ENCODE results near the gene INSR. TPM values are rescaled to one million over a fixed set of nuclear protein-coding genes. Genes with fewer than 3 reads are reported as not detected.
"Not testable (repeated sequence)": the region's sequence is repeated elsewhere in the genome, so short reads cannot be mapped to it uniquely, and the experiment has no call there.

The INSR gene
- total RNA-seq: 3.8 and 19.8 TPM in 2 replicates

DNA sequence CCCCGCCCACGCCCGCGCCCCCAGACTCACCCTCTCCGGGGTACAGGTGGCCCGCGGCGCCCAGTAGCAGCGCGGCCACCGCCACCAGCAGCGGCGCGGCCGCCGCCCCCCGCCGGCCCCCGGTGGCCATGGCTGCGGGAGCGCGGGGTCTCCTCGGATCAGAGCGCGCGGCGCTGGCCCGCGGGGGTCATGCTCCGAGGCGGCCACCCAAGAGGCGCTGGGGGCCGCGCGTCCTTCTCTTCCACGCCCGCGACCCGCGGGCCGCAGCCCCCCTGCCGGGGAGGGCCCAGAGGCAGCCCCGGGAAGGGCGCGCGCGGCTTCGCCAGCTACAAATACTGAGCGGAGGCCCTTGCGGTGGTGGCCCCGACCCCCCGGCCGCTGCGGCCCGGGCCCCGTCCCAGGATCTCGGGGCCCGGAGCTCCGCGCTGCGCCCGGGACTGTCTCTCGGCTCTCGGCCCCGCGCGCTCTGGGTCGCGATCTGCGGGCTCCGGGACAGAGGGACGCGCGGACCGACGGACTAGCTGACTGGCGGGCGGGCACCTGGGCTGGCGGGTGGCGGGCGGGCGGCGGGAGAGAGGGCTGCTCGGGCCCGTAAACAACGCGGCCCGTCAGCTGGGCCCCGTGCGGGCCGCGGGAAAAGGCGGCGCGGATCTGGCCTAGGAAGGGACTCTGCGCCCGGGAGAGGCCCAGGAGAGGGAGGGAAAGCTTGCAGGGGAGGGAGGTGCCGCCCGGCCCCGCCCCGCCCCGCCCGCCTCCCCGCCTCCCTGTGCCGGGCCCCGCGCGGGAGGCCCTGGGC is at the start of gene INSR:
INSR (minus strand) TSS at position 653 of the 796 bp plus-strand sequence; CDS start at position 130, 523 bp downstream.
- DNase-seq (ENCODE audit: low read depth): peak; percentile 57

DNA sequence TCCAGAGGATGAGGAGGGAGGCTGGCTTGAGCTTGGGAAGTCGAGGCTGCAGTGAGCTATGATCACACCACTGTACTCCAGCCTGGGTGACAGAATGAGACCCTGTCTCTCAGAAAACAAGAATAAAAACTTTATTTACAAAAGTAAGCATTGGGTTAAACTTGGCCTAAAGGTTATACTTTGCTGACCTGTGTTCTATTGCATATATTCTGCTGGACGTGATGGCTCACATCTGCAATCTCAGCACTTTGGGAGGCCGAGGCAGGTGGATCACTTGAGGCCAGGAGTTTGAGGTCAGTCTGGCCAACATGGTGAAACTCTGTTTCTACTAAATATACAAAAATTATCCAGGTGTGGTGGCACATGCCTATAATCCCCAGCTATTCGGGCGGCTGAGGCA is 47.9 kb upstream of the INSR start:
- DNase-seq (ENCODE audit: low read depth): no peak

DNA sequence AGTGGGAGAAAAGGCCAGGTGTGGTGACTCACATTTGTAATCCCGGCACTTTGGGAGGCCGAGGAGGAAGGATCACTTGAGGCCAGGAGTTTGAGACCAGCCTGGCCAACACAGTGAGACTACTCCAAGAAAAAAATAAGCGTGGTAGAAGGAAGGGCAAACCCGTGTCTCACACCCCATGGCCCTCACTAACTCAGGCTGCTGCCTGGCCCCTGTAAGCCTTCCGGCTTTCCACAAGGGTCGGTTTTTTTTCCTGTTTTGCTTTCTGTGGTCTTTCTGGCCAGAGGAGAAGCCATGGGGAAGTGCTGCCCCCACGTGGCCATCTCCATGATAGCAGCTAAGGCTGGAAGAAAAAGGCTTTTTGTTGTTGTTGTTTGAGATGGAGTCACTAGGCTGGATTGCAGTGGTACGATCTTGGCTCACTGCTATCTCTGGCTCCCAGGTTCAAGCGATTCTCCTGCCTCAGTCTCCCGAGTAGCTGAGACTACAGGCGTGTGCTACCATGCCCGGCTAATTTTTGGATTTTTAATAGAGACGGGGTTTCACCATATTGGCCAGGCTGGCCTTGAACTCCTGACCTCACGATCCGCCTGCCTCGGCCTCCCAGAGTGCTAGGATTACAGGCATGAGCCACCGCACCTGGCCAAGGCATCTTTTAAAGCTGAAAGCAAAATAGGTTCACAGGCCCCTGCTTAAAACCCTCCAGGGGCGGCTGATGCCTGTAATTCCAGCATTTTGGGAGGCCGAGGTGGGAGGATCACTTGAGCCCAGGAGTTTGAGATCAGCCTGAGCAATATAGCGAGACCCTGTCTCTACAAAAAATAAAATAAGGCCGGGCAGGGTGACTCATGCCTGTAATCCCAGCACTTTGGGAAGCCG is 47.0 kb upstream of the INSR start:
- DNase-seq (ENCODE audit: low read depth): peak; percentile 52

DNA sequence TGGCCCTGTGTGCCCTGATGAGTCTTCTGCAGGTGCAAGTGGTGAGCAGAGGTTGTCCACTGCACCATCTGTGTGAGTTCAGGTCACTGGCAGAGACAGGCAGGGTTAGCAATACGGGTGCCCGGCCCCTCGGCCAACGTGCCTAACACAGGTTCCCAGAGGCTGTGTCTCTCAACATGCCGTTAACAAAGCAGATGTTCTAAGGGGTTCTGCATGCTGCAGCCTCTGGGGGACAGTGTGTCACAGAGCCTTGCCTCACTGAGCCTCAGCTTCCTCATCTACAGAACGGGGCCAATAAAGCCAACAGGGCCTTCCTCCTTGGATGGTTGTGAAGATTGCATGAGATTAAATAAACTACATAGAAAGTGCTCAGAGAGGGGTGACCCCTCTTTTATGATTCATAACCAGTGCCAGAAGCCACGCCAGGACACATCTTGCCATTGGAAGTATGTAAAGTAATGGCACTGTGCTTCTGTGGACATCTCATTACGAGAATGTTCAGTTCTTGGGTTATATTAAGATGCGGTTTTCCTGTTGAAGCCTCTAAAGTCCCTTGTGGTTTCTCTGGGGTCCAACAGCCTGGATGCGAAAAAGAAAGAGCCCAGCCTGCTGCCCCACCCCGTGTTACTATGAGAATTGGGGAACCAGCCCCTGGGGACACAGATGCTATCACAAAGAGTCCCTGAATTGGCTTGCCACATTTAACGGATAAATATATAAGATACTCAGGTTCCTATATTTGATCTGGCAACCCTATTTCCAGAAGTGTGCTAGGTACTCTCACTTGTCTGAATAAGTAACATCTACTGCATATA is 43.4 kb upstream of the INSR start:
- no peak for DNase-seq (ENCODE audit: low read depth)

DNA sequence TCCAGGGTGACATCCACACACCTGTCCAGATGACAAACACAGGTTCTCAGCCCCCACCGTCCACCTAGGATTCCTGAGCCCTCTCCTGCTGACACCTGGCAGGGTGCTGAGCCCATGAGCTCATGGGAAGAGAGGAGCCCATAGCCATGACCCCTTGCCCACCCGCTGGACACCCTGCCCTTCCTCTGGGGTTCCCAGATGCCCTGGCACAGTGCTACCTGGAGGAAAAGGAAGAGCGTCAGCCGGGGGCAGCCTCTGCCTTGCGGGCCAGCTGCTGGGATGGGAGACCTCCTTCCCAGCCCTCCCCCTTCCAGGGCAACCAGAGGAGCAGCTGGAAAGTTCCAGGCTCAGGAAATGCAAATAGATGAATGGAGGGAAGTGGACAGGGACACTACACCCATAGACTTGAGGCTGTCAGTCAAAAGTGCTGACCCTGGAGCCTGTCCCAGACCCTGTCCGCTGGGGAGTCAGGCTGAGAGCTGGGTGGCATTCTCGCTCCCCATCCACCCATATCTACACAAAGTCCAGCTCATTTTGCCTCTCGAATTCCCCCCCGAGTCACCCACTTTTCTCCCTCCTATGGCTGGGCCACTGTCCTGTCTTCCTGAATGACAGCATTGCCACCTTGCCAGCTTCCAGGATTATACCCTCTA is 42.2 kb upstream of the INSR start:
- no peak for DNase-seq (ENCODE audit: low read depth)

DNA sequence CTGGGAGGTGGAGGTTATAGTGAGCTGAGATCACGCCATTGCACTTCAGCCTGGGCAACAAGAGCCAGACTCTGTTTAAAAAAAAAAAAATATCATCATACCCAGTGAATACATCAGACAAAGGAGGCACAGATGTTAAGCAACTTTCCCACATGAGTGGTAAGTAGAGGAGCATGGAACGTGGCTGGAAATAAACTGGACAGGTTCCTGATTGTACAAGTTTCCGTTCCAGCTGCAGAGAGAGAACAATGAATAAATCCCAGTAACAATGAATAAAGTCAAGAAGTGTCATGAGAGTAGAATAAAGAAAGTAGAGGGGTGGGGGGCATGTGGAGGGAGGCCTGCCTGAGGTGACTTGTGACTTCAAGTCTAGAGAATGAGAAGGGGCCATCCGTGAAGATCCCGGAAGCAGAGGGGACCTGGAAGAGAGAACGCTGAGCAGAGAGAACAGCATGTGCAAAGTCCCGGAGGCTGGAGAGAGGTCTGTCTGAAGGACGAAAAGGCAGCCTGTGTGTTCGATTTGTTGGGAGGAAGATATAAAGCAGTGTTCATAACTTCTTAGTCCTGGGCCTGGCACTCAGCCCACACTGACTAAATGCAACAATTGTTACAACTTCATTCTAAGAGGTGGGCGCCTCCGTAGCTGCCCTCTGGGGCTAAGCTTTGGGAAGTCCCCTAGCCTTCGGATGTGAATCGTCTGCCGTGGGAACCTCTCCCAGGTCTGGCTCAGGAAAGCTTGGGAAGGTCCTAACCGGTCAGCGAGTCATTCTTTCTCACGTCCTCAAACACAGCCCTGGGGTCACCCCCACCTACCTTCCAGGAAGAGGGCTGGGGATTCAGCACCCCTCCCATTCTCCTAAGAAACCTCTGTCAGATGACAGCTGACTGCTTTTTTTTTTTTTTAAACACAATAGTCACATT is 39.2 kb upstream of the INSR start:
- DNase-seq (ENCODE audit: low read depth): peak; percentile 45

DNA sequence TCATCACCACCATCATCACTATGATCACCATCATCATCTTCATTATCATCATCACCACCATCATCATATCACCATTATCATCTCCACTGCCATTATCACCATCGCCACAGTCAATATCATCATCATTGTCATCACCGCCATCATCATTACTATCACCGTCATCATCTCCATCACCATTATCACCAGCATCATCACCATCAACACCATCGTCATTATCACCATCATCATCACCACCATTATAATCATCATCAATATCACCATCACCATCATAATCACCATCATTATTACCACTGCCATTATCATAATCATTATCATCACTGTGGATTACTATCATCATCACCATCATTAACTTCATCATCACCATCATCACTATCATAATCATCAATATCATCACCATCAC is 37.2 kb upstream of the INSR start:
- DNase-seq (ENCODE audit: low read depth): no peak

DNA sequence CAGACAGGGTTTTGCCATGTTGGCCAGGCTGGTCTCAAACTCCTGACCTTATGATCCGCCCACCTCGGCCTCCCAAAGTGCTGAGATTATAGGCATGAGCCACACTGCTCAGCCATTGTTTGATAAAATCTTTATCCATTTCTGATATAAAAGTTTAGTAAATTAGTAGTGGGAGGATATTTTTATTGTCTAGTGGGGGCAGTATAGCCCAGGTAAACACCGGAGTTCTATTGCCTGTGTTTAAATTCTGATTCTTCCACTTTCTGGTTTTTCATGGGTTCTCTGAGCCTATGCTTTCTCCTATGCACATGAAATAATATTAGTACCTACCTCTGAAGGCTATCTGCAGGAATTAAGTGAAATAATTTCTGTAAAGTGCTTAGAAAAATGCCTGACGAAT is 34.4 kb upstream of the INSR start:
- no peak for DNase-seq (ENCODE audit: low read depth)

DNA sequence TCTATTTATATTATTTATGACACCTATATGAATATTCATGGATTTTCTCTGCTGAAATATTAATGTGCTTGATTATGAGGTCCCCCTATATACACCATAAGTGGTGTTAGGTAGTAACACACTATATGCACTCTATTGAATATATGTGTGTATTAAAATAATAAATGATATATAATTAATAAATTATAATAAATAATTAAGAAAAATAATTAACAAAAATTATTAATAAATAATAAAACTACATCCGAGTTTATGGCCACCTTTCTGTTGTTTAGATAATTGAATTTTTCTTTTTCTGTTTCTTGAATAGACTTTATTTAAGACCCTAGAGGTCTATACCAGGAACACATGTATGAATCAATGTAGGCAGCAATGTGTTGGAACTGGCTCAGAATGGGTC is 33.6 kb upstream of the INSR start:
- no peak for DNase-seq (ENCODE audit: low read depth)

DNA sequence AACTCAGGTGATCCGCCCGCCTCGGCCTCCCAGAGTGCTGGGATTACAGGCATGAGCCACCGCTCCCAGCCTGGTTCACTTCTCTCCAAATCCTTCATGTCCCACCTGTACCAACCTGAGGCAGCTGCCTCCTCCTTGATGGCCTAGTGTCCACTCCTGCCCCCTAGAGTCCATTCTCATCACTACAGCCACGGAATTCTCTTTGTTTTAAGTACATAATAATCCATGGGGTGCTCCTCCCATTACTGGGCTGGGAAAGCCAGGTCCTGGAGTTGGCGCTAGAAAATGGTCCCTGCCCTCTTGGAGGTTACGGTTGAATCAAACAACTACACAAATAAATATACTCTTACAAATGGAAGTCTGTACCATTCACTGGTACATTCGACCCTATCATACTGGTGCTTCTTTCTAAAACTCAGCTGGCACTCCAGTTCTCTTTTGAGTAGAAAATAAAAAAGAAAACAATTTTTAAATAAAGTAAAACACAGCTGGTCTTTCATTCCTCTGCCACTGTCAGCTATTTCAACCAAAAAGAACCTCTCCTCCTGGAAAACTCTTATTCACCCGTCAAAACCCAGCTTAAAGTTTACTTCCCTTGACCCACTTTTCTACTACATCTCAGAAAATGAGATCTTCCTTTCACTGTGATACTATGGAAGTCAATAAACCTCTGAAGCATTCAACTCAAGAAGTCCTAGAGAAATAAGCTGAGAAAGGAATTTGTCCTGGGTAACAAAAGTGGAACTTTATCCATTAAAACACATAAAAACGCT is 32.1 kb upstream of the INSR start:
- no peak for DNase-seq (ENCODE audit: low read depth)

DNA sequence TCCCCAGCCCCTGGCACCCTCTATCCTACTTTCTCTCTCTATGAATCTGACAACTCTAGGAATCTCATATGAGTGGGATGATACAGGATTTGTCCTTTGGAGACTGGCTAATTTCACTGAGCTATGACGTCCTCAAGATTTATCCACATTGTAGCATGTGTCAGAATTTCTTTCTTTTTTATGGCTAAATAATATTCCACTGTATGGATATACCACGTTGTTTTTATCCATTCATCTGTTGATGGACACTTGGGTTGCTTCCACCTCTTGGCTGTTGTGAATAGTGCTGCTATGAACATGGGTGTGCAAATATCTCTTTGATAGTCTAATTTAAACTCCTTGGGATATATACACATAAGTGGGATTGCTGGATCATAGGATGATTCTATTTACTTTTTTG is 24.0 kb upstream of the INSR start:
- no peak for DNase-seq (ENCODE audit: low read depth)

DNA sequence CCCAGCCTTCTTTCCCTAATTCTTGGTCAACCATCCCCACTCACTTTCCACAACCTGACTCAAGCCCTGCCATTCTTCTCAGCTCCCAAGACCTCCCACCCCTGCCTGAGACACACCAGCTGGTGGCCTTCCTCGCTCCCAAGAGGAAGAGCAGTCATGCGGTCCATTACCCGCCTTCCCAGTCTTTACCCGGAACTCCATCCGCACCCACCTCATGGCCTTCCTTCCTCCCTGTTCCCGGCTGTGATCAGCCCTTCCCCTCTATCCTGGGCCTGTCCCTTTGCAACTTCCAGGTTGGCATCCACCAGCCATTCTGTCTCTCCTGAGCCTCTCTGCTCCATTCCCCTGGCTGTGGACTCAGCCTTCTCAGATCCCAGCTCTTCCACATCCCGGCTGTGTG is 18.6 kb upstream of the INSR start:
- no peak for DNase-seq (ENCODE audit: low read depth)

DNA sequence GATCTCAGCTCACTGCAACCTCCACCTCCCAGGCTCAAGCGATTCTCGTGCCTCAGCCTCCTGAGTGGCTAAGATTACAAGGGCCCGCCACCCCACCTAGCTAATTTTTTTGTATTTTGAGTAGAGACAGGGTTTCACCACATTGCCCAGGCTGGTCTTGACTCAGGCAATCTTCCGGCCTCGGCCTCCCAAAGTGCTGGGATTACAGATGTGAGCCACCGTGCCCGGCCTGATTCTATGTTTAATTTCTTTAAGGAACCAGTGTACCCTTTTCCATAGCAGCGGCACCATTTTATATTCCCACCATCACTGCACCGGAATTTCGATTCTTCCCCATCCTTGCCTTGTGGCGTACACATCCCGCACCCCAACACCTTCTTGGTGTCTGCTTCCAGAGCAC is 17.7 kb upstream of the INSR start:
- DNase-seq (ENCODE audit: low read depth): no peak

DNA sequence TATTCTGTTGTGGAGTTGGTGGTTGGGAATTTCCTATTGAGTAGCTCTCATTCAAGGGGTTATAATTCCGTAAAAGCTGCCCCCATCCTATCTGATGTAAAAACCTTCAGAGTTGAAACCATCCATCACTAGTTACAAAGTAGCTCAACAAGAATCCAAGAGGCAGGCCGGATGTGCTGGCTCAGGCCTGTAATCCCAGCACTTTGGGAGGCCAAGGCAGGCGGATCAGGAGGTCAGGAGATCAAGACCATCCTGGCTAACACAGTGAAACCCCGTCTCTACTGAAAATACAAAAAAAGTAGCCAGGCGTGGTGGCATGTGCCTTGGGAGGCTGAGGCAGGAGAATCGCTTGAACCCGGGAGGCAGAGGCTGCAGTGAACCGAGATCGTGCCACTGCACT is 14.1 kb upstream of the INSR start:
- not testable (repeated sequence) for DNase-seq (ENCODE audit: low read depth)

DNA sequence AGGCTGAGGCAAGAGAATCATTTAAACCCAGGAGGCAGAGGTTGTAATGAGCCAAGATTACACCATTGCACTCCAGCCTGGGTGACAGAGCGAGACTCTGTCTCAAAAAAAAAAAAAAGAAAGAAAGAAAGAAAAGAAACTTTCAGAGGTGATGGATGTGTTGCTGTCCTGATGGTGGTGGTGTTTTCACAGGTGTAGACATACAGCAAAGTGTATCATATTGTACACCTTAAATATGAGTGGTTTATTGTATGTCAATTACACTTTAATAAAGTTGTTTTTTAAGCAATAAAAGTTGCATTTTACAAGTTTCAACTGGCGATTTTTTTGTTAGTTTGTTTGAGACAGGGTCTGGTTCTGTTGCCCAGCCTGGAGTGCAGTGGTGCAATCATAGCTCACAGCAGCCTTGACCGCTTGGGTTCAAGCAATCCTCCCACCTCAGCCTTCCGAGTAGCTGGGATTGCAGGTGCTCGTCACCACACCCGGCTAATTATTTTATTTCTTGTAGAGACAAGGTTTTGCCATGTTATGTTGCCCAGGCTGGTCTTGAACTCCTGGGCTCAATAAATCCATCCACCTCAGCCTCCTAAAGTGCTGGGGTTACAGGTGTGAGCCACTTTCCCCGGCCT is 13.5 kb upstream of the INSR start:
- no peak for DNase-seq (ENCODE audit: low read depth)

DNA sequence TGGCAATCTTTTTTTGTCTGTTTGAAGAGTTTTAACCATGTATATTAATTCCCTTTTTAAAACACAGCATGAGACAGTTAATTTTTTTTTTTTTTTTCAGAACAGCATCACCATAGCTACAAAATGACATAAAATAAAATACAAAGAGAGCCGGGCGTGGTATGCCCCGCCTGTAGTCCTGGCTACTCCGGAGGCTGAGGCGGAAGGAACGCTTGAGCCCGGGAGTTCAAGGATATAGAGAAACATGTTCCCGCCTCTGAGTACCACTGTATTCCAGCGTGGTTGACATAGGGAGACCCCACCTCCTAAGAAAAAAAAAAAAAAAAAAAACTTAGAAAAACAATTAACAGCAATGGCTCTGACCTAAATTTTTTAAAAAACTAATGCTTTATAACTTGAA is 10.0 kb upstream of the INSR start:
- DNase-seq (ENCODE audit: low read depth): no peak

DNA sequence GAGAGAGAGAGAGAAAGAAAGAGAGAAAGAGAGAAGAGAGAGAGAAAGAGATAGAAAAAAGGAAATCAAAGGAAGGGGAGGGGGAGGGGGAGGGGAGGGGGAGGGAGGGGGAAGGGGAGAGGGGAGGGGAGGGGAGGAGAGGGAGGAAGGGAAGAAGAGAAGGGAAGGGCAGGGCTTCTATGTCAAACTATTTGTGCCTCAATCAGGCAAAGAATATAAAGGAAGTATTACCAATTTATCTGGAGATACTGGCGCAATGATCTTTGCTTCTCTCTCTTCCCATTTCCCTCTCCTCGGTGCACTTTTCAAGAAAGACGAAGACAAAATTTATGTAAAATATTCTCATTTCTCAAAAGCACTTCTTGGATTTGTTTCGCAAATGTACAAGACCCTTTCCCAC is 9.3 kb upstream of the INSR start:
- no peak for DNase-seq (ENCODE audit: low read depth)

DNA sequence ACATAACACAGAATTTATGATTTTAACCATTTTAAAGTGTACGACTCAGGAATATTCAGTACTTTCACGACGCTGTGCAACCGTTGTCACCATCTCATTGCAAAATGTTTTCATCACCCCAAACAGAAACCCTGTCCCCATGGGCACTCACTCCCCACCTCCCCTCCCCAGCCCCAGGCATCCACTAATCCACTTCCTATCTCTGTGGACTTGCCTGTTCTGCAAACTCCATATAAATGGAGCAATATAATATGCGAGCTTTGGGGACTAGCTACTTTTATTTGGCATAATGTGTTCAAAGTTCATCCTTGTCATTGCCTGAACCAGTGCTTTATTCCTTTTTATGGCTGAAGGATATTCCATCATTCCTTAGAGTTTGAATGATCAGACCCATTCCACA is 7.3 kb upstream of the INSR start:
- no peak for DNase-seq (ENCODE audit: low read depth)

DNA sequence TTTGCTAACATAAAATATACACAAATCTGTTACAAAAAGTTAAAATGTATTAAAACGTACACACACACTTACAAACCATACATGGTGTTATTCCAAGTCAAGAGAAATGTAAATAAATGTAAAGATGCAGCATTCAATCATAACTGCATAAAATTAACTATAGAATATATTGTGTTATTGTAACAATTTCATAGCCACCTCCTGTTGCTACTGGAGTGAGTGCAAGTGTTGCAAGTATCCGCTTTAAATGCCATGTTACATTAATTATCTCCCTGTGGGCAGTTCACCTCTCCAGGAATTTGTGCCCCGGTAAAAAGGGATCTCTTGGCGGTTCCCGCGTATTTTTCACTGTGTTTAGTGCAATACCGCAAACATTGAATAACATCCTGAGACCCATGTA is 3.5 kb upstream of the INSR start:
- DNase-seq (ENCODE audit: low read depth): no peak

All from renal cortical epithelial cell (primary cell).